Parathyroid adenoma (tissue), 2 donors: ENCODE results near the gene PCDHB6.
"Not testable (repeated sequence)": the region's sequence is repeated elsewhere in the genome, so short reads cannot be mapped to it uniquely, and the experiment has no call there.

ENCODE experiments used
- H2AFZ ChIP-seq: fragments of 300-600 bp; sonication (generic); one replicate; pipeline ENCODE4 v1.7.0; 2017; ENCODE audit warnings: antibody characterized with exemption, mild to moderate bottlenecking
- H3K27ac ChIP-seq: fragments of 300-600 bp; sonication (generic); one replicate; pipeline ENCODE4 v1.7.0; 2017
- H3K27me3 ChIP-seq: fragments of 300-600 bp; sonication (generic); one replicate; pipeline ENCODE4 v1.7.0; 2017; ENCODE audit warnings: low read length; ENCODE audit not compliant: control insufficient read depth, insufficient read depth
- H3K36me3 ChIP-seq: fragments of 300-600 bp; sonication (generic); one replicate; pipeline ENCODE4 v1.7.0; 2017; ENCODE audit warnings: low read length; ENCODE audit not compliant: control insufficient read depth, insufficient read depth
- H3K4me1 ChIP-seq: fragments of 300-600 bp; sonication (generic); one replicate; pipeline ENCODE4 v1.7.0; 2017; ENCODE audit warnings: control low read depth
- H3K4me2 ChIP-seq: fragments of 300-600 bp; sonication (generic); one replicate; pipeline ENCODE4 v1.7.0; 2017; ENCODE audit warnings: low read length
- H3K4me3 ChIP-seq: fragments of 300-600 bp; sonication (generic); one replicate; pipeline ENCODE4 v1.7.0; 2017; ENCODE audit warnings: low read depth, low read length
- H3K79me2 ChIP-seq: fragments of 300-600 bp; sonication (generic); one replicate; pipeline ENCODE4 v1.7.0; 2017; ENCODE audit warnings: control low read depth
- H3K9ac ChIP-seq: fragments of 300-600 bp; sonication (generic); one replicate; pipeline ENCODE4 v1.7.0; 2017; ENCODE audit warnings: mild to moderate bottlenecking
- H3K9me3 ChIP-seq: fragments of 300-600 bp; sonication (generic); one replicate; pipeline ENCODE4 v1.7.0; 2017; ENCODE audit warnings: low read length; ENCODE audit not compliant: control insufficient read depth
- TF ChIP-seq, protein P1 (sequence below): fragments of 300-600 bp; sonication (generic); IDR thresholded peaks from one replicate; pipeline ENCODE4 v1.7.0; 2017; ENCODE audit warnings: antibody characterized with exemption, mild to moderate bottlenecking
- donor health status: primary hyperparathyroidism.

PCDHB6 gene

DNA sequence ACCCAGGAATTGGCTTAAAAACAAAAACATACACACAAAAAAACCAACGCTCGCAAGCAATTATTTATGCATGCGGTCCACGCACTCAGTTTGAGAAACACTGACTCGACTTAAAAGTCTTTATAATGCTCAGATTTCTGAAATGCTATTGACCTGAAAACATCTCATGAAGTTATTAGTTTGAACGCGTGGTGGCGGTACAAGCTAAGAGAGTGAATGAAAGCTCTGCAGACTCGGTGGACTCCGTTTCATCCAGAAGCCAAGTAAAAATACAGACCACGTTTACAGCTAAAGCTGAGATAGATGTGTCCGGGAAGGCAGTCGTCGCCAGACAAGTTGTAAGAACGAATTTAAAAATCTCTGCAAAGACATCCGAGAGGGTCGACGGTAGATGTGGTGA is at the start of gene PCDHB6:
TSS of gene PCDHB6 (plus strand) at position 246 of the 400 bp plus-strand sequence. CDS start 201 bp downstream, outside the sequence.
- no peak within 1 kb of the TSS for H3K27ac ChIP-seq
- H3K9me3 ChIP-seq: no peaks in the 10 kb centered on the region
- no peak within 1 kb of the TSS for H3K9ac ChIP-seq
- H2AFZ ChIP-seq: no peak within 1 kb of the TSS
- H3K4me1 ChIP-seq: no peaks in the 10 kb centered on the region
- H3K4me2 ChIP-seq: no peak within 1 kb of the TSS
- peaks cover 14% of the 10 kb centered on the region for H3K27me3 ChIP-seq
- no peaks in the 10 kb centered on the region for H3K79me2 ChIP-seq
- no peak within 1 kb of the TSS for H3K4me3 ChIP-seq
- H3K36me3 ChIP-seq: peaks cover 3% of the 10 kb centered on the region
- TF ChIP-seq, protein P1, sequence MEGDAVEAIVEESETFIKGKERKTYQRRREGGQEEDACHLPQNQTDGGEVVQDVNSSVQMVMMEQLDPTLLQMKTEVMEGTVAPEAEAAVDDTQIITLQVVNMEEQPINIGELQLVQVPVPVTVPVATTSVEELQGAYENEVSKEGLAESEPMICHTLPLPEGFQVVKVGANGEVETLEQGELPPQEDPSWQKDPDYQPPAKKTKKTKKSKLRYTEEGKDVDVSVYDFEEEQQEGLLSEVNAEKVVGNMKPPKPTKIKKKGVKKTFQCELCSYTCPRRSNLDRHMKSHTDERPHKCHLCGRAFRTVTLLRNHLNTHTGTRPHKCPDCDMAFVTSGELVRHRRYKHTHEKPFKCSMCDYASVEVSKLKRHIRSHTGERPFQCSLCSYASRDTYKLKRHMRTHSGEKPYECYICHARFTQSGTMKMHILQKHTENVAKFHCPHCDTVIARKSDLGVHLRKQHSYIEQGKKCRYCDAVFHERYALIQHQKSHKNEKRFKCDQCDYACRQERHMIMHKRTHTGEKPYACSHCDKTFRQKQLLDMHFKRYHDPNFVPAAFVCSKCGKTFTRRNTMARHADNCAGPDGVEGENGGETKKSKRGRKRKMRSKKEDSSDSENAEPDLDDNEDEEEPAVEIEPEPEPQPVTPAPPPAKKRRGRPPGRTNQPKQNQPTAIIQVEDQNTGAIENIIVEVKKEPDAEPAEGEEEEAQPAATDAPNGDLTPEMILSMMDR: no peak

DNA sequence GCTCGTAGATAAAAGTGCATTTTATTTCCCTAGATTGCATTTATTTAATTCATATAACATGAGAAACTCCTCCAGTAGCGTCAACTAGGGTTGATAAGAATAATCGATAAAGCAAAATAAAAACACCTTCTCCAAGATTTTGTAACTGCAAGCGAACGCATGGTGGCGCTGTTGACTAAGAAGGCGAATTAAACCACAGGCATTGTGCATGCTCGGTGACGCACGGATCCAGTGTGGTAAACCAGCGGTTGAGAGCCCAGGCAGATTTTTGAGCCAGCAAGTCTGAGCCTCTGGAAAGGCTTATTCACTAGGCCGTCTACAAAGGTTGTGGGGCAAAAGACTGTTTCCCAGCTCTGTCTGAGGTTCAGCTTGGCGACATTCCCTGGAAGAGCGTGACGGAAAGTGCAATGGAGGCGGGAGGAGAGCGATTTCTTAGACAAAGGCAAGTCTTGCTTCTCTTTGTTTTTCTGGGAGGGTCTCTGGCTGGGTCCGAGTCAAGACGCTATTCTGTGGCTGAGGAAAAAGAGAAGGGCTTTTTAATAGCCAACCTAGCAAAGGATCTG is 49.5 kb upstream of the PCDHB6 start, which contains the start of gene PCDHB3:
TSS of gene PCDHB3 (plus strand) at position 231 of the 563 bp plus-strand sequence. CDS start at position 408, 177 bp downstream.
- no peaks in the 10 kb centered on the region for H3K9me3 ChIP-seq
- no peaks in the 10 kb centered on the region for H3K79me2 ChIP-seq
- no peak within 1 kb of the TSS for H3K9ac ChIP-seq
- H3K4me2 ChIP-seq: no peak within 1 kb of the TSS
- H3K27ac ChIP-seq: peak within 1 kb of the TSS; percentile 62
- H3K4me3 ChIP-seq: no peak within 1 kb of the TSS
- H3K27me3 ChIP-seq: peaks cover 6% of the 10 kb centered on the region
- peak within 1 kb of the TSS; percentile 72 for H2AFZ ChIP-seq
- no peaks in the 10 kb centered on the region for H3K36me3 ChIP-seq
- TF ChIP-seq, protein P1: peak; percentile 62
- H3K4me1 ChIP-seq: no peaks in the 10 kb centered on the region

DNA sequence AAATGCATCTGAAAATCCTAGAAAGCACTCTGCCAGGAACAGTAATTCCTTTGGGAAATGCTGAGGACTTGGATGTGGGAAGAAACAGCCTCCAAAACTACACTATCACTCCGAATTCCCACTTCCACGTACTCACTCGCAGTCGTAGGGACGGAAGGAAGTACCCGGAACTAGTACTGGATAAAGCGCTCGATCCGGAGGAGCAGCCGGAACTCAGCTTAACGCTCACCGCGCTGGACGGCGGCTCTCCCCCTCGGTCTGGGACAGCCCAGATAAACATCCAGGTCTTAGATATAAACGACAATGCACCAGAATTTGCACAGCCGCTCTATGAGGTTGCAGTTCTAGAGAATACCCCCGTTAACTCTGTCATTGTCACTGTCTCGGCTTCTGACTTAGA is 48.8 kb upstream of the PCDHB6 start:
- peaks cover 6% of the 10 kb centered on the region for H3K27me3 ChIP-seq

DNA sequence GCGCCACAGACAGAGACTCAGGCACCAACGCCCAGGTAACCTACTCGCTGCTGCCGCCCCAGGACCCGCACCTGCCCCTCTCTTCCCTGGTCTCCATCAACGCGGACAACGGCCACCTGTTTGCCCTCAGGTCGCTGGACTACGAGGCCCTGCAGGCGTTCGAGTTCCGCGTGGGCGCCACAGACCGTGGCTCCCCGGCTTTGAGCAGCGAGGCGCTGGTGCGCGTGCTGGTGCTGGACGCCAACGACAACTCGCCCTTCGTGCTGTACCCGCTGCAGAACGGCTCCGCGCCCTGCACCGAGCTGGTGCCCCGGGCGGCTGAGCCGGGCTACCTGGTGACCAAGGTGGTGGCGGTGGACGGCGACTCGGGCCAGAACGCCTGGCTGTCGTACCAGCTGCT is 47.8 kb upstream of the PCDHB6 start:
- H3K36me3 ChIP-seq, H3K9ac ChIP-seq, H3K4me3 ChIP-seq, H3K9me3 ChIP-seq, H3K27ac ChIP-seq, H3K4me1 ChIP-seq, H3K79me2 ChIP-seq, H3K27me3 ChIP-seq, H3K4me2 ChIP-seq, H2AFZ ChIP-seq: not testable (repeated sequence)

More for the DNA sequence above, 48.8 kb upstream of the PCDHB6 start:
- Histone ChIP-seq H3K9ac (no peak overlapping the region), H3K36me3 (no peaks in the 10 kb centered on the region), H3K27ac (no peak overlapping the region), H3K9me3 (no peaks in the 10 kb centered on the region), H3K4me2 (no peak overlapping the region), H3K4me1 (no peaks in the 10 kb centered on the region), H2AFZ (peak overlapping the region; percentile 72), H3K79me2 (no peaks in the 10 kb centered on the region), H3K4me3 (no peak overlapping the region)
- TF ChIP-seq, protein P1: no peak

DNA sequence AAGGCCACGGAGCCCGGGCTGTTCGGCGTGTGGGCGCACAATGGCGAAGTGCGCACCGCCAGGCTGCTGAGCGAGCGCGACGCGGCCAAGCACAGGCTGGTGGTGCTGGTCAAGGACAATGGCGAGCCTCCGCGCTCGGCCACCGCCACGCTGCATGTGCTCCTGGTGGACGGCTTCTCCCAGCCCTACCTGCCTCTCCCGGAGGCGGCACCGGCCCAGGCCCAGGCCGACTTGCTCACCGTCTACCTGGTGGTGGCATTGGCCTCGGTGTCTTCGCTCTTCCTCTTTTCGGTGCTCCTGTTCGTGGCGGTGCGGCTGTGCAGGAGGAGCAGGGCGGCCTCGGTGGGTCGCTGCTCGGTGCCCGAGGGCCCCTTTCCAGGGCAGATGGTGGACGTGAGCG is 47.4 kb upstream of the PCDHB6 start:
- not testable (repeated sequence) for H2AFZ ChIP-seq, H3K4me2 ChIP-seq, H3K4me3 ChIP-seq, H3K79me2 ChIP-seq, H3K9ac ChIP-seq, H3K9me3 ChIP-seq, H3K27me3 ChIP-seq, H3K36me3 ChIP-seq, H3K27ac ChIP-seq, H3K4me1 ChIP-seq

DNA sequence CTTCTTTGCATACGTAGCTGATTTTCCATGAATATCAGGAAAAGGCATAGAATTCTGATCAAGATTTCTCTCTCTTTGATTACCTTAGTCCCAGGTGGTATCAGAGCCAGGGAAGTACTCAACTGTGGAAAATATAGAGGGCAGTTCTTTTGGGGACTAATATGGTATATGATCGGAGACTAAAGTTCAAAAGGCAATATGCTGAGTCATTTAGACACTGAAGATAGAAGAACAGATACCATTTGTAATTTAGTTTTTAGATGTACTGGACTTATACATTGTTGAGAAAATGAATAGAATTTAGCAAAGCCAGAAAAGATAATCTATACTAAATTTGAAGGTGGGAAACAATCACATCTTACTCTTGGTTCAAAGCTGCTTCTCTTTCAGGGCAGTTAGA is 44.5 kb upstream of the PCDHB6 start:
- Histone ChIP-seq H3K27me3 (peaks cover 6% of the 10 kb centered on the region), H3K9me3 (no peaks in the 10 kb centered on the region), H3K9ac (no peak overlapping the region), H3K4me2 (no peak overlapping the region), H3K4me3 (no peak overlapping the region), H3K4me1 (no peaks in the 10 kb centered on the region), H3K79me2 (no peaks in the 10 kb centered on the region), H3K27ac (no peak overlapping the region), H3K36me3 (no peaks in the 10 kb centered on the region), H2AFZ (no peak overlapping the region)
- TF ChIP-seq, protein P1: no peak
